GM12873 (cell line): ENCODE results near the gene SYT15.

Experiments used
- TF ChIP-seq, protein P1 (sequence below): IDR thresholded peaks from 2 replicates; pipeline ENCODE4 v1.5.1; 2012; ENCODE audit warnings: low read depth, mild to moderate bottlenecking, moderate library complexity, low read length, control low read depth; ENCODE audit not compliant: insufficient read depth; ENCODE audit errors: missing control alignments

Gene SYT15

DNA sequence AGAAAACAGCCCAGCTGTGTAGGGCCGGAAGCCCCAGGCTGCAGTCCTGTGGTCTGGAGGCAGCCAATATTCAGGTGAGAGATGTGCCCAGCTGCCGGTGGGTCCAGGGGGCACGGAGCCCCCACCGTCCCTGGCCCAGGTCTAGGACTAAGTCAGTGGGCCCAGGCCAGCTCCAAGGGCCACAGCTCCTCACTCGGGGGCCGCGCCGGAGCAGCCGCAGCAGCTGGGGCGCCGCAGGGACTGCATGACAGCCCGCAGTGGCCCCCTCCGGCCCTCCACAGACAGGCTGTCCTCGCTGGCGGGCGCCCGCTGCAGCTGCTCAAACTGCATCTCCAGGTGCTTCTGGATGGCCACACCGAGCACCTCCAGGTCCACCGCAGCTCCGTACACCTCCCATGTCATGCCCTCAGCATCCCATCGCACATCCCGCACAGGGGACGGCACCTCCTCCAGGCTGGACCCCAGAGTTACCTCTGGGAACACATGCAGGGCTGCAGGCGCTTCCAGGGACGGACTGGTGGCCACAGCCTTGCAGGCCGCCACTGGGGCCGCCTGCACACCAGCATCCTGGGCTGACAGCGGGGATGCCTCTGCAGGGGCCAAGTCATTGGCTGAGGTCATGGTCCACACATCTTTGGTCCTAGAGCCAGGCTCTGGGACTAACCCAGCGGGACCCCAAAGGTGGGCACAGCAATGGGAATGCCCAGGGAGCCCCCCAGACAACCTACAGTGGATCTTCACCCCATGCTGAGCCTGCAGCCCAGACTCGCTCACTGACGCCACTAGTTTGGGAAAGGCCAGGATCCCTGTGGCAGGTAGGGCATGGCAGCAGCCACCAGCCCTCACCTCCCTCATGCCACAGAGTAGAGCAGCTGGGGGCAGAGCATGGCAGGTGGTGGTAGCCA lies 29.5 kb upstream of the SYT15 start:
- TF ChIP-seq, protein P1, sequence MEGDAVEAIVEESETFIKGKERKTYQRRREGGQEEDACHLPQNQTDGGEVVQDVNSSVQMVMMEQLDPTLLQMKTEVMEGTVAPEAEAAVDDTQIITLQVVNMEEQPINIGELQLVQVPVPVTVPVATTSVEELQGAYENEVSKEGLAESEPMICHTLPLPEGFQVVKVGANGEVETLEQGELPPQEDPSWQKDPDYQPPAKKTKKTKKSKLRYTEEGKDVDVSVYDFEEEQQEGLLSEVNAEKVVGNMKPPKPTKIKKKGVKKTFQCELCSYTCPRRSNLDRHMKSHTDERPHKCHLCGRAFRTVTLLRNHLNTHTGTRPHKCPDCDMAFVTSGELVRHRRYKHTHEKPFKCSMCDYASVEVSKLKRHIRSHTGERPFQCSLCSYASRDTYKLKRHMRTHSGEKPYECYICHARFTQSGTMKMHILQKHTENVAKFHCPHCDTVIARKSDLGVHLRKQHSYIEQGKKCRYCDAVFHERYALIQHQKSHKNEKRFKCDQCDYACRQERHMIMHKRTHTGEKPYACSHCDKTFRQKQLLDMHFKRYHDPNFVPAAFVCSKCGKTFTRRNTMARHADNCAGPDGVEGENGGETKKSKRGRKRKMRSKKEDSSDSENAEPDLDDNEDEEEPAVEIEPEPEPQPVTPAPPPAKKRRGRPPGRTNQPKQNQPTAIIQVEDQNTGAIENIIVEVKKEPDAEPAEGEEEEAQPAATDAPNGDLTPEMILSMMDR, result no peak

DNA sequence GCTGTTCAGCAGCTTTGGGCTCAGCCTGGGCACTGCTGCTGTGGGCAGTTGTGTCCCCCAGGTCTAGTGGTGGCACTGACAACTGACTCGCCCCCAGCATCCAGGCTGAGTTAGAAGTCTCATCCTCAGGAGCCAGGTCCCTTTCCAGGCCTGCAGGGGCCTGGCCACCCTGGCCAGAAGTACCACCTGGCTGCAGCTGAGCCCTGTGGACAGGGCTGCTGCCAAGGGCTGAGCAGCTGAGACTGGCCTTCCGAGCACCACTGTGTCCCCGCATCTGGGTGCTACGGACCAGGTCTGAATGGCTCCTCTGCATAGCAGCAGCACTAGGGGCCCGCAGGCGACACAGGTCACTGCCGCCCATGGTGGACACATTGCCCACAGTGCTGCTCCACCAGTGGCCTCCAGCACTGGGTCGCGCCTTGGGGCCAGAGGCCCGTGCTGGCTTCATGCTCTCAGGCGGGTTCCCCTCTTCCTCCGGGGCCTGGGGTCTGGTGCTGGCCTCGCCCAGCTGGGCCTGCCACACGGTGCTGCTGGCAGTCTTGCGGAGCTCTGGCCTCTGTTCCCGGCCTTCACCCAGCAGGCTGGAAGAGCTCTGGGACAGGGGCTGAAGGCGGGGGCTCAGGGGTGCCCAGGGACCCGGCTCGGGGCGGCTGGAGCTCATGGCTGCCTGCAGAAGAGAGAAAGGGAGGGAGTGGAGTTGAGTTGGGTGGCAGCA lies 28.7 kb upstream of the SYT15 start:
- TF ChIP-seq, protein P1, result no peak

DNA sequence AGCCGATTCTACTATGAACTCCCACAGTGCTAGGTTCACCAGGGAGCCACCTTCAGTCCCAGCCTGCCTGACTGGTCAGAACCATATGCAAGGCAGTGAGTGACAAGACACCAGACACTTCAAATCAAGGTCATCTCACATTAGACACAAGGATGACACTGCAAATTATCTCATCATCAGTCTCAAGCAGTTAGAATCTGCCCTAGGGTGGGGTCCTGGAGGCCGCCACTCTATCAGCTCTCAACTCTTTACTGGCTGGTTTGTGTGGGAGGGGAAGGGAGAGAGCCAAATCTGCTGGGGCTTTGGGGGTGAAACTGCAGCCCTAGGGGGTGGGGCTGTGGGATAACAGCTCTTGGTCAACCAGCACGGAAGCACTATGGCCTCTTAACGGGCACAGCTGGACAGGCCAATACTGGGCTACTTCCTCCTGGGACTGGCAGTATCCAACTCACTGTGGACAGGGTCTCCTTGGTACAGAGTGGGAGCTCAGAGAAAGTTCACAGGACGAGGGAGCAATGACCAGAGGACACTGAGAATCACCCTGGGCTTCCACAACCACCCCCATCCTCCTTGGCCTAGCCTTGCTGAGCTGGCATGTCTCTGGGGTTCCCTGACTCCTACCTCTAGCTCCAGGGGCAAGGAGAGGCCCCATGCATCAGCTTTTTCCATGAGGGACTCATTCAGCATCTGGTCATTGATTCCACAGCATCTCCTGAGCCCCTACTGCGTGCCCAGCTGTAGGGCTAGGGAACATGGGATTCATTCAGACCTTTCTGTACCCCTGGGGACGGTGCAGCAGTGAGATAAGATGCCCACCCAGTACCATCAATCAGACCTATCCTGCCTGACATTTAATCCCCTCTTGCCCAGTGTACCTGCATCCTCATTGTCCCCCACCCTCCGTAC lies 27.9 kb upstream of the SYT15 start:
- TF ChIP-seq, protein P1, result no peak

DNA sequence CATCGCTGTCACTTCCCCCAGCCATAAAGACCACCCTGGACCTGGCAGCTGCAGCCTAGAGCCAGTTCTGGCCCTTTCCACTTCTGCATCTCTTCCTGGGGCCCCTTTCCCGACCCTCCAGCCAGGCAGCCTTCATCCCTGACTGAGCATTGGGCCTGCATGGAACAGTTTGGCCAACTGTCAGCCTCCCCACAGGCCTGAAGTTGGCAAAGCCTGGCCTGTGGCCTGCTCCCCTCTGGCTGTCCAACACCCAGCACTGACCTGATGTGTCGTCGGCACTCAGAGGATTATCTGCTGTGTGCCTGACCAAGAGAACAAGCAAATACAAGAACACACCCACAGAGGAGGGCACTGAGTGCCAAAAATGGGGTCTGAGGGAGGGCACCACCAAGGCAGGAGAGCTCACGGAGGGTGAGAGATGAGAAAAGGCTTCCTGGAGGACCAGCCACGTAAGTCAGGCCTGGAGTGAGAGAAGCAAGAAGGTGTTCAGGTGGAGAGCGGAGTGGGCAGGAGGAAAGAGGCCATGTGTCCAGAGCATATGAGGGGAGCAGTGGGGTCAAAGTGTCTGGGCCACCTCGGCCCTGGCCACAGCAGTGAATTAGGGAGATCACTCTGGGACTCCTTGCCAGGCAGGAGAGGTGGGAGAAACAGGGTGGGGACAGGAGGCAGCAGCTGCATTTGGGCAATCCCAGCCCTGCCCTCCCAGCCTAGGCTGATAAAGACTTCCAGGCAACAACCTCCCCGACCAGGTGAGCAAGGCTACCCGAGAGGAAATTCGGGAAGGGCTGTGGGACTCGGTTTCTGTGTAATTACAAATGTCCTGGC lies 27.0 kb upstream of the SYT15 start:
- TF ChIP-seq, protein P1, result no peak

DNA sequence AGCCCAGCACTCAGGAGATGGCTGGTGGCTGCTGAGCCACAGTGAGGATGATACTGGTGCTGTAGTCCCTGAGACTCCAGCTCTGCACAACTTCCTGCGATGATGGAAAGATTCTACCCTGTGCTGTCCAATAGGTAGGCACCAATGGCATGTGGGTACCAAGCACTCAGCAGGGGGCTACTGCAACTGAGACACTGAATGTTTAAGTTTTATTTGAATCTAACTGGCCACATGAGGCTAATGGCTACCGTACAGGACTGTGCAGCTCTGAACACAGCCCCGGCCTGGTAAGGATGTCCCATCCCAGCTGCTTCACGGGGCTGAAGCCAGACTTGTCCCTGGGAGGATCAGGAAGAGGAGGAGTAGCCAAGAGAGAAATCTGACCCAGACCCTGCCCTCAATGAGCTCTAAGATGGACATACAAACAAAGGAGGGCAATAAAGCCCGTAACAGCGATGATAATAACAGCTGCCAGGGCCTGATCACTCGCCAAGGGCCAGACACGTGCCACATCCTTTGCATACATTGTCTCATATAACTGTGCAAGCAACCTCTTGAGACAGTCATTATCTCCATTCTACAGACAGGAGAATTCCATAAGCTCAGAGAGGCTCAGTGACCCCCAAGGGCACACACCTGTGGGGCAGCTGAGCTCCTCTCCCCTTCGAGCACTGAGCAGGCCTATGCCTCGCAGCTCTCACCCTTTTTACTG lies 26.2 kb upstream of the SYT15 start:
- TF ChIP-seq, protein P1, result no peak
